Loucy (cell line): ENCODE results near the gene TRDMT1.

ENCODE experiments used
- H2AFZ ChIP-seq: fragments of 200-600 bp; sonication (generic); 2 replicates; pipeline ENCODE4 v1.6.0; 2016; ENCODE audit warnings: antibody characterized with exemption, mild to moderate bottlenecking, low read length, moderate library complexity
- H3F3A ChIP-seq: fragments of 200-600 bp; 2 replicates; pipeline ENCODE4 v1.6.0; 2016; ENCODE audit warnings: antibody characterized with exemption, low read depth, mild to moderate bottlenecking
- H3K27me3 ChIP-seq: fragments of 200-600 bp; sonication (generic); 2 replicates; pipeline ENCODE4 v1.6.1; 2014; ENCODE audit warnings: low read length, mild to moderate bottlenecking; ENCODE audit not compliant: insufficient read depth, poor library complexity, severe bottlenecking
- H3K36me3 ChIP-seq: fragments of 200-600 bp; sonication (generic); 2 replicates; pipeline ENCODE4 v1.6.1; 2016; ENCODE audit warnings: low read length; ENCODE audit not compliant: insufficient read depth
- H3K4me1 ChIP-seq: fragments of 200-600 bp; sonication (generic); 2 replicates; pipeline ENCODE4 v1.5.1; 2014; ENCODE audit warnings: low read length, mild to moderate bottlenecking; ENCODE audit not compliant: insufficient read depth, poor library complexity, severe bottlenecking
- H3K4me2 ChIP-seq: fragments of 200-600 bp; sonication (generic); 2 replicates; pipeline ENCODE4 v1.6.0; 2014; ENCODE audit warnings: antibody characterized with exemption, low read length, low read depth, mild to moderate bottlenecking; ENCODE audit not compliant: poor library complexity, severe bottlenecking
- H3K4me3 ChIP-seq: fragments of 200-600 bp; sonication (generic); 2 replicates; pipeline ENCODE4 v1.5.1; 2014; ENCODE audit warnings: low read length, mild to moderate bottlenecking, mixed read lengths; ENCODE audit not compliant: poor library complexity, severe bottlenecking
- H3K79me2 ChIP-seq: fragments of 200-600 bp; sonication (generic); 2 replicates; pipeline ENCODE4 v1.6.1; 2014; ENCODE audit warnings: low read length; ENCODE audit not compliant: insufficient read depth
- H3K9ac ChIP-seq: fragments of 200-600 bp; sonication (generic); 2 replicates; pipeline ENCODE4 v1.6.0; 2014; ENCODE audit warnings: mild to moderate bottlenecking, low read depth, low read length, moderate library complexity; ENCODE audit not compliant: poor library complexity, severe bottlenecking
- H3K9me2 ChIP-seq: fragments of 200-600 bp; sonication (generic); replicated peaks from 2 replicates; pipeline ENCODE4 v1.6.1; 2016; ENCODE audit warnings: low read depth, low read length, mixed read lengths
- H3K9me3 ChIP-seq: fragments of 200-600 bp; sonication (generic); 2 replicates; pipeline ENCODE4 v1.6.1; 2014; ENCODE audit warnings: mild to moderate bottlenecking, antibody characterized with exemption, low read length, low read depth; ENCODE audit not compliant: insufficient read depth
- H4K20me1 ChIP-seq: fragments of 200-600 bp; sonication (generic); 2 replicates; pipeline ENCODE4 v1.6.0; 2014; ENCODE audit warnings: antibody characterized with exemption, low read length, mild to moderate bottlenecking; ENCODE audit not compliant: insufficient read depth, poor library complexity, severe bottlenecking
- CTCF ChIP-seq: fragments of 200-600 bp; sonication (generic); conservative IDR thresholded peaks from 2 replicates; pipeline ENCODE4 v1.5.1; 2014; ENCODE audit warnings: mild to moderate bottlenecking, antibody characterized with exemption, low read length
- EZH2phosphoT487 ChIP-seq: fragments of 200-600 bp; IDR thresholded peaks from 2 replicates; pipeline ENCODE4 v1.6.1; 2018; ENCODE audit warnings: antibody characterized with exemption, mild to moderate bottlenecking, moderate library complexity, borderline replicate concordance

TRDMT1 gene

GRCh38 chr10:17143055-17143690 is 58.3 kb downstream of the TRDMT1 start:
- no peak overlapping the region for H2AFZ ChIP-seq
- H3K9me2 ChIP-seq: no peaks in the 10 kb centered on the region
- no peaks in the 10 kb centered on the region for H3K36me3 ChIP-seq
- no peak overlapping the region for H3K9ac ChIP-seq
- H3K27me3 ChIP-seq: no peaks in the 10 kb centered on the region
- H3K4me3 ChIP-seq: no peak overlapping the region
- H4K20me1 ChIP-seq: no peaks in the 10 kb centered on the region
- TF ChIP-seq EZH2phosphoT487: no peak
- no peak for TF ChIP-seq CTCF
- H3F3A ChIP-seq: no peaks in the 10 kb centered on the region
- peaks cover 12% of the 10 kb centered on the region for H3K4me1 ChIP-seq
- H3K9me3 ChIP-seq: no peaks in the 10 kb centered on the region
- H3K79me2 ChIP-seq: no peaks in the 10 kb centered on the region
- no peak overlapping the region for H3K4me2 ChIP-seq

GRCh38 chr10:17141504-17142229 is 59.8 kb downstream of the TRDMT1 start:
- Histone ChIP-seq H3F3A (no peaks in the 10 kb centered on the region), H3K9ac (no peak overlapping the region), H3K4me3 (no peak overlapping the region), H2AFZ (no peak overlapping the region), H3K36me3 (no peaks in the 10 kb centered on the region), H4K20me1 (no peaks in the 10 kb centered on the region), H3K79me2 (no peaks in the 10 kb centered on the region), H3K4me1 (peaks cover 11% of the 10 kb centered on the region), H3K4me2 (no peak overlapping the region), H3K9me2 (no peaks in the 10 kb centered on the region), H3K9me3 (no peaks in the 10 kb centered on the region), H3K27me3 (no peaks in the 10 kb centered on the region)
- no peak for TF ChIP-seq CTCF
- TF ChIP-seq EZH2phosphoT487: no peak

- H3K79me2 ChIP-seq: no peaks in the 10 kb centered on the region
- H3K9me3 ChIP-seq: no peaks in the 10 kb centered on the region
- no peak overlapping the region for H2AFZ ChIP-seq
- no peak overlapping the region for H3K4me2 ChIP-seq
- H3K4me3 ChIP-seq: no peak overlapping the region
- no peak for TF ChIP-seq EZH2phosphoT487
- TF ChIP-seq CTCF: no peak
- H3K36me3 ChIP-seq: no peaks in the 10 kb centered on the region
- no peaks in the 10 kb centered on the region for H3F3A ChIP-seq
- no peaks in the 10 kb centered on the region for H4K20me1 ChIP-seq
- no peak overlapping the region for H3K9ac ChIP-seq
- H3K4me1 ChIP-seq: peaks cover 11% of the 10 kb centered on the region
- H3K9me2 ChIP-seq: no peaks in the 10 kb centered on the region
- H3K27me3 ChIP-seq: no peaks in the 10 kb centered on the region
Observed at GRCh38 chr10:17140386-17140761, 61.1 kb downstream of the TRDMT1 start.
